OCI-M1 (cell line): ENCODE data around the gene EPAS1.
A peak's percentile ranks its signal among the peaks of the same experiment; 100 is the strongest.

Experiments used
- DNase-seq: peaks from one replicate; lab custom pipeline; 2025; lab: John Stamatoyannopoulos, UW

The EPAS1 gene

GRCh38 chr2:46273919-46274318 is 23.3 kb upstream of the EPAS1 start:
- no peak for DNase-seq

DNA sequence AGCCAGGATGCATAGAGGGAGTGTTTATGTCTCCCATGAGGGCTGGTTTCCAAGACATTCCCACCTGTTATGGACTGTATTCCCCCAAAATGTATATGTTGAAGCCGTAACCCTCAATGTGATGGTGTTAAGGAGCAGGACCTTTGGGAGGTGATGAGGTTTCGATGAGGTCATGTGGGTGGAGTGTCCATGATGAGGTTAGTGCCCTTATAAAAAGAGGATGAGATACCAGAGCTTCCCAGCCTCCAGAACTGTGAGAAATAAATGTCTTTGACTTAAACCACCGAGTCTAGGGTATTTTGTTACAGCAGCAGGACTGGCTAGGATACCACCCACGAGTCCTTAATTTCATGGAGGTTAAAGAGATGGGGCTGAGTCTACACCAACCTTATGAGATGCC is 22.6 kb upstream of the EPAS1 start:
- no peak for DNase-seq

GRCh38 chr2:46275995-46276394 is 21.2 kb upstream of the EPAS1 start:
- DNase-seq, result no peak

GRCh38 chr2:46276642-46277041 is 20.6 kb upstream of the EPAS1 start:
- DNase-seq, result no peak

- DNase-seq, result no peak
Measured at GRCh38 chr2:46277431-46278190, 19.6 kb upstream of the EPAS1 start.

- DNase-seq, result no peak
Measured at GRCh38 chr2:46278952-46279351, 18.3 kb upstream of the EPAS1 start.

GRCh38 chr2:46281939-46282338 is 15.3 kb upstream of the EPAS1 start:
- no peak for DNase-seq

DNA sequence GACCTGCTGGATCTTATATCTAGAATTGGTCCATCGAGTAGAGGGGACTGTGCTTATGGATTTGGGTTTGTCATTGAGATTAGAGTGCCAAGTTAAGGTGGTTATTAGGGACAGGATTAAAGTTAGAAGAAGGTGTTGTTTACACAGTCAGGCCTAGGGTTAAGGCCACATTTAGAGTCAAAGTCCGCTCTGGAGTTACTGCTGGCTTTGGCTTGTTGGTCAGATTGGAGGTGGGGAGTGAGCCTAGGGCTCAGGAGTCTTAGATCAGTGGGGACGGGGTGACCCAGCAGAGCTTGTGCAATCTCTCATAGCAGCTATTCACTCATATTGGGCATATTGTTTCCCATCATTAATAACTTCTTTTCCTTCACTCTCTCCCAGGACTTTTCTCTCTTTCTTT is 13.5 kb upstream of the EPAS1 start:
- DNase-seq, result no peak

DNA sequence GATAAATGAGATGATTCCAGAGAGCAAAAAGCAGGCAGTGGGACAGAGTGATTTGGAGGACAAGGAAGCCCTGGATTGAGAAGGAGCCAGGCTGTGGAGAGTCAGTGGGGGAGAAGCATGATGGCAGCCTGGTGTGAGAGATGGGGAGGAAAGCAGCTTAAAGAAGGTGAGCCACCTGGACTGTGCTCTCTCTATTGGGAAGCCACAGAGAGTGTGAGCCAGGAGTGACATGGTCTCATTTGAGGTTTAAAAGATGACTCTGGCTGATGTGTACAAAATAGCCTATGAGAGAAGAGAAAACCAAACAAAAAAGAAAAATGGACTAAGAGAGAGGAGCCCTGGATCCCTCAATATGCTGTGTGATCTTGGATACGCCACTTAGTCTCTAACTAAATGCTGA is 12.9 kb upstream of the EPAS1 start:
- no peak for DNase-seq

DNA sequence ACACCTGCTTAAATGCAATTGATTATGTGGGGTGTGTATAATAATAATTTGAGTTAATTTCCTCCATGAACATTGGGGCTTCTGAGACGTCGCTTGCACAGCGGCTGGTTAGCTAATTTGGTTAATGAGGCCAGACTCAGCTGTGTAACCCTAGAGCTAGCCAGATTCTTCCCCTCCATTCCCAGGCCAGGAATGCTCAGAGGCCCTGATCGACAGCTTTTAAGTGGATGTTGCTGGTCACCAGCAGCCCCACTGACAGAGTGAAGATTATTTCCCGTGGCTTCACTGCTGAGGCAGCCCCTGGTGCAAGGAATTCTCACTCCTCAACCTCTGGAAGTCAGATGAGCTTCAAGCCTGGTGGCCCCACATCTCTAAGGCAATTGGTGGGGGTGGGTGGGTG is 12.4 kb upstream of the EPAS1 start:
- no peak for DNase-seq

DNA sequence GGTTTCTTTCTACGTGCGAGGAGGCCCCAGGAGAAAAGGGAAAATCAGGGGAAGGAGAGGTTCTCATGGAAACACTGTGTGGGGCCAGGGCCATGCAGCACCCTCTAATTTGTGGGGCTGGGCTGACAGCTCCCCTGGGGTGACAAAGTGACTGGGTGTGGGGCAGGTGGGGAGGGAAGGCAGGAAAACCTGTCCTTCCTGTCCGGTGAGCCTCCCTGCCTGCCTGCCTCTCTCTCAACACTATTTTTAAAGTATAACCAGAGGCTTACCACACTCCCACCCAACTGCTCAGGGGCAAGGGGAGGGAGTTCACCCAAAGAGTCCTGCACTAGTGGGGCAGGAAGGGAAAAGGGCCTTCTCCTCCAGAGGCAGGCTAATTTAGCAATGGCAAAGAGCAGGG is 10.5 kb upstream of the EPAS1 start:
- no peak for DNase-seq

DNA sequence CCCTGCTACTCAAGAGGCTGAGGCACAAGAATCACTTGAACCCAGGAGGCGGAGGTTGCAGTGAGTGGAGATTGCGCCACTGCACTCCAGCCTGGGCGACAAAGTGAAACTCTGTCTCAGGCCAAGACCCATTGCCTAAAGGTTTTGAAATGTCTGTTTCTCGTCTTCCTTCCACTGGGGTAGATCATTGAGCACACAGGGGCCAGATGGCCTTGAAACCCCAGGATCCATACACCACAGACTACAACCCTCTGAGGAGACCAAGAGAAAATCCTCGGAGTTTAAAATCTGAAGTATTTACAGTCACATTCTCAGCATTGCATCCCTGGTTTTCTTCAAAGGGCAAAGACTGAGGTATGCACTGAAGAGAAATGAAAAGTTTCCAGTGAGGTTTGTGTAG is 7.1 kb upstream of the EPAS1 start:
- DNase-seq, result no peak

DNA sequence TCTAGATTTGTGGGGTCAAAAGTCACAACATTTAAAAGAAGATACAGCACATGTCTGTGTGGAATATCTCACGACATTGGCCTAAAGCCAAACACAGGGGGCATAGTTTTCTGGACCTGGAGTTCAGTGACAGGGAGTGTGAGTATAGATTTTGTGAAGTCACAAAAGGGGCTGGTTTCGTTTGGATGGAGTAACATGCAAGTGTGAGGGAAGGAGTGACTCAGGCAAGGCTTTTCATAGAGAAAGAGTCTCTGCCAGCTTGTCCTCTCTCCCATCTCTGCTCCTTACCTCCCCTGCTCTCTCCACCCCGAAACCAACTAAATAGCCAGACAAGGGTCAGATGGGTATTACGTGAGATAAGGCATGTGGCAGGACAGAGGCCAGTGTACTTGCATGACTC is 3.7 kb upstream of the EPAS1 start:
- no peak for DNase-seq

DNA sequence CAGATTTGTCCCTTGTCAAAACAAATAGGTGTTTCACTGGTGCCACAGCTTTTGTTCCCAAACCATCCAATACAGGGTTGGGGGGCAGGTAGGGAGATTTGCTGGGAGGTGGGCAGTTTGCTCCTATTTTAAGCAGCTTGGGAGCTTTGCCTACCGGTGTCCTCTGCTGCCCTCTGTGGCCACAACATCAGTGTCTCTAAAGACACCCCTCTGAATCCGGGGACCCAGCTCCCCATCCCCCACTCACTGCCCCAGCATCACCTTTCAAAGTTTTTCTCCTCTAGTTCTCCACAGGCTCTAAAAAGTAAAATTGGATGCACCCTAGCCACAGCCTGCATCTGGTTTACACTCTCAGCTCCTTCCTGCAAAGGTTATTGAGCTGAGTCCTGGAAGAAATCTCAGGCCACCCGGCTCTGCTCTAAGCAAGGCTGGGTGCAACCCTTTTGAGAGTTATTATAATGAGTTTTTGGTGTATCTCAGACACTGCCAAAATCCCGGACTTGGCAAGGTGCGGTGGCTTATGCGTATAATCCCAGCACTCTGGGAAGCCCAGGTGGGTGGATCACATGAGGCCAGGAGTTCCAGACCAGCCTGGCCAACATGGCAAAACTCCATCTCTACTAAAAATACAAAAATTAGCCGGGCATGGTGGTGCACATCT is 2.9 kb upstream of the EPAS1 start:
- DNase-seq, result peak; percentile 27

- peak; percentile 57 for DNase-seq
Measured at GRCh38 chr2:46296216-46296839, 879 bp upstream of the EPAS1 start.

DNA sequence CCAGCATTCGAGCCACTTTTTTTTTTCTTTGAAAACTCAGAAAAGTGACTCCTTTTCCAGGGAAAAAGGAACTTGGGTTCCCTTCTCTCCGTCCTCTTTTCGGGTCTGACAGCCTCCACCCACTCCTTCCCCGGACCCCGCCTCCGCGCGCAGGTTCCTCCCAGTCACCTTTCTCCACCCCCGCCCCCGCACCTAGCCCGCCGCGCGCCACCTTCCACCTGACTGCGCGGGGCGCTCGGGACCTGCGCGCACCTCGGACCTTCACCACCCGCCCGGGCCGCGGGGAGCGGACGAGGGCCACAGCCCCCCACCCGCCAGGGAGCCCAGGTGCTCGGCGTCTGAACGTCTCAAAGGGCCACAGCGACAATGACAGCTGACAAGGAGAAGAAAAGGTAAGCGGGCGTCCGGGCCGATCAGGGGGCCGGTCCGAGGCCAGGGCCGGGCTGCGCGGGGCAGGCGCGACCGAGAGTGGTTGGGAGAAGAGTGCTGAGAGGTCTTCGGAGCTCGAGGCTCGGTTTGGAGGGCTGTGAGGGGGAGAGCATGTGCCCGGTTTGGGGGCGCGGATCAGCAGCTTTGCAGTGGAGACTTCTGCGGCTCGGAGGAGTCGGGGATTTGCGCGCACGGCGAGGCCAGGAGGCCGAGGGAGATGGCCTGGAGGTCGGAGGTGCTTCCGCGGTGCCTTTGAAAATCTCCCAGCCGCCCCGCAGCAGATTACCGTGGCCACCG is 502 bp downstream of the EPAS1 start:
- peak; percentile 70 for DNase-seq

DNA sequence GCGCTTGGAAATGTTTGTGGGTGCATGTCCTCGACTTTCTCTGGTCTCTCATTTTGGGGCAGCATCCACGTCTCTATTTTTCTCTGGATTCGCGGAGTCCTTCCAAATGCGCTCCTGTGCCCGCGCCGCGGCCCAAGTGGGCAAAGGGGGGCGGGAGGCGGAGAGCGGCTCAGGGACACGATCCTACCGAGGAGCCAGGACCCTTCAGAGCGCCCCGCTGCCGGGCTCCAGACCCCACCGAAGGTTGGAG is 990 bp downstream of the EPAS1 start:
- DNase-seq, result no peak

DNA sequence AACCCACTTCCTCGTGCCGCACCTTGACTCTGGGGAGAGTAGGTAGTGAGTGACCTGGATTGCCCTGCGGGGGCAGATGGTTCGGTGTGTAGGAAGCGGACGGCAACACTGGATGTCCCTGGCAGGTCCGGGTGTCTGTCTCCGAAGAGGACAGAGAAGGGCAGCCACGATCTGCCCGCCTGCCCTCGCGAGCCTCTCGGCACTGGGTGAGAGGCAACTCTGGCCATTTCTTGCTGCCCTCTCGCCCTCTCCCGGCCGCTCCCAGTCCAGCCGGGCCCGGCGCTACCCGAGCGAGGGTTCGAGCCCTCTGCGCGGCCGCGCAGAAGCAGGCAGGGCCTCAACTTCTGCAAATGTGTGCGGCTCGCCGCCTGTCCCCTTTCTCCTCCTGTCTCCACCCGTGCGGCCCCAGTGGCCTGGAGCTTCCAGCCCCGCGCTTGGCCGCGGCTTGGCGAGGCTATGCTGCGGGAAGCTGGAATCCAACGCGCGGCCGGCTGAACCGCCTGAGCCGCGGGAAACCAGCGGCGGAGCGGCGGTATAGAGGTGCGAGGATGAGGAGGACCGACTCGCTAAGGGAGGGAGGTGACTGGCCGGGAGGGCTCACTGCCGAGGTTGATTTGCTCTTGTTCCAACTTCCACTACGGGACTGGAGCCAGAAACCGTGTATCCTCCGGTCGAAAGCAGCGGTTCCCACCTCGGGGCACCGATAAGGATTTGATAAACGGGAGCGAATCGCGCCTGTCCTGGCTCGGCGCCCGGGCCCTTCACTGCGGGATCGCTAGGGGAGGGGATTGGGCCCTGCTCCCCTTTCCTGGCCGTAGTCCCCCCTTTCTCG is 1.5 kb downstream of the EPAS1 start:
- peak; percentile 77 for DNase-seq

DNA sequence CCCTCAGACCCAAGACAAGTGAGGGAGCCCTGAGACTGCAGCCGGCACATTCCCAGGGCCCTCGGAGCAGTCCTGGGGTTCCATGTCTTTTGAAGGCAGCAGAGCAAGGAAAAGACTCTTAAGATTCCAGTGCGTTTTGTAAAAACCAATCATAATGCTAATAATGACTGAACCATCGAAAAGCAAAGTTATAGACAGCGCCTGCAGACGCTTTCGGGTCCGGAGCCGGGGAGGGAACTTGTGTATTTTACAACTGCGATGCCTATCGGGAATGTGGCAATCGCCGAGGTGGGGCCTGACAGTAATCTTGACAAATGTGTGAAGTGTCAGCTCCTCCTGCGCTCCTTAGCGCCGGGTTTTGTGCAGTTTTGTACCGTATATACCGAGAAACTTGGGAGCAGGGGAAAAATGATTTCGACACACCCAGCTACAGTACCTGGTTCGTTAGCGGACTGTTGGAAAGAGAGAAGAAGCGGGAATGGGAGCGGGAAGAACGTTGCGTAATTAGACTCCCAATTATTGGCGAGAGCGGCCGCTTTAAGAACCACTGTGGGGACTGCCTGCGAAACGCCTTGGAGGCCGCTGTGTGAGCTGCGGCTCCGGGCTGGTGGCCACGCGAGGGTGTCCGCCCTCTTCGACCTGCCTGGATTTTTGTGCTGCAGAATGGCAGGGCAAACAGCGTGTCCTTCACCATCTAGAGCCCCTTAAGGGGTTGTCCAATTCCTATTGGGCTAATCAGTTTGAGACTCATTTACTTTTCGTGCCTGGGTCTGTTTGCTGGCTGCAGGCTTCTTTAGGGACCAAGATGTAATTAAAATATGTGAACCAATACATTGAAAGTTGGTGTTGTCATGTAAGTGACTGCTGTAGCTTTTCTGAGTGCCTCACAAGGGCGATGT is 2.4 kb downstream of the EPAS1 start:
- DNase-seq, result peak; percentile 83

DNA sequence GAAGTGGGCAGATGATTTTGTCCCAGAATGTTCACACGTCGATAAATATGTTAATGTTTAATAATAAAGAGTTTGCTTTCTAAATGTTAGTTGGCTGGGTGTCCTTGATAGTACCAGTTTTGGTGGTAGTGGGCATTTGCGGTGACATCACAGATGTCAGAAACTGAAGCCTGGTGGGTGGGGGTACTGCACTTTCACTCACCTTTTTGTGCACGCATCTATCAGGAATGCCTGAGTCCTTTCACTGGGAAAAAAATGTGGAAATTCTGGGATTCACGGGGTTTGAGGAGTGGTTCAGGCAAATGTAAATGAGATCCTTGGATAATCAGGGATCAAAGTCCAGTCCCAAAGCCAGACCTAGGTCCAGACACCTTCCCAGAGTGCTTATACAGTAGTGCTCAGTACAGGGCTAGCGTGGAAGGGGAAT is 3.2 kb downstream of the EPAS1 start:
- DNase-seq, result no peak
